Measurements from ENCODE around the gene SIPA1L2.

DNA sequence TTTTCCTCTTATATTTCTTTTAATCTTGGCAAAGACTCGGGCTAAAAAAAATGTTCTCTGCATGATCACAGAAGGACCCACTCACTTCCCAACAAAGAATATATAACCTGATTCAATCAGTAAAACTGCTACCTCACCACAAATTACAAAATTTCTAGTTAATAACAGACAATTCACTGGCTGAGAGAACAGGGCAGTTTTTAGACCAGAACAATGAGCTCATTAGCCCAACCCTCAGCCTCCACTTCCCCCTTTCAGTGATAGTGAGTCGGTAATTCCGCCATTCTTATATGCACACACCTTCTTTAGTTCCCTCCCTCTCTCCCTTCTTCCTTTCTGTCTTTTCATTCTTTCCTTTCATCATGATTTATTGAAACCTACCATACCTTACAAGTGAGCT, 8.9 kb downstream of the SIPA1L2 start:
- TF ChIP-seq CTCF (IDR thresholded peaks at IDR 0.05), result no peak
- TF ChIP-seq POLR2A (IDR thresholded peaks at IDR 0.05), result no peak
